HepG2 (cell line): ENCODE data around the gene HMGCR. TPM values are rescaled to one million over a fixed set of nuclear protein-coding genes. Genes with fewer than 3 reads are reported as not detected.
A peak's percentile ranks its signal among the peaks of the same experiment; 100 is the strongest.

Source experiments
- CEBPB ChIP-seq: IDR thresholded peaks from 2 replicates; pipeline ENCODE4 v1.6.1; 2011; ENCODE audit warnings: low read depth, low read length, improper control_type of control experiment, borderline replicate concordance
- CHD4 ChIP-seq: fragments of 200-600 bp; sonication (generic); IDR thresholded peaks from 2 replicates; pipeline ENCODE4 v1.7.0; 2017; ENCODE audit warnings: mild to moderate bottlenecking, low read length, borderline replicate concordance
- FOSL2 ChIP-seq: sonication (generic); formaldehyde crosslinking; IDR thresholded peaks from 2 replicates; pipeline ENCODE4 v1.4.0; 2020; ENCODE audit warnings: missing genetic modification reagents
- HNF4A ChIP-seq: sonication (generic); formaldehyde crosslinking; IDR thresholded peaks from 2 replicates; pipeline ENCODE4 v1.4.0; 2020; ENCODE audit warnings: missing genetic modification reagents
- IRF2 ChIP-seq: IDR thresholded peaks from 2 replicates; pipeline ENCODE4 v1.6.1; 2018; ENCODE audit warnings: missing genetic modification reagents, missing compliant biosample characterization
- KLF6 ChIP-seq: IDR thresholded peaks from 2 replicates; pipeline ENCODE4 v1.8.0; 2016; ENCODE audit warnings: missing biosample characterization, missing genetic modification reagents
- MED13 ChIP-seq: sonication (generic); formaldehyde crosslinking; IDR thresholded peaks from 2 replicates; pipeline ENCODE4 v1.5.0; 2020; ENCODE audit warnings: missing genetic modification reagents
- NCOA2 ChIP-seq: sonication (generic); formaldehyde crosslinking; IDR thresholded peaks from 2 replicates; pipeline ENCODE4 v1.8.0; 2022; ENCODE audit warnings: inconsistent platforms
- ONECUT2 ChIP-seq: sonication (generic); formaldehyde crosslinking; IDR thresholded peaks from 2 replicates; pipeline ENCODE4 v1.4.0; 2020; ENCODE audit warnings: missing genetic modification reagents
- PHF5A ChIP-seq: IDR thresholded peaks from one replicate; pipeline ENCODE4 v1.6.1; 2018; ENCODE audit warnings: low read depth, missing genetic modification reagents; ENCODE audit not compliant: unreplicated experiment
- POGZ ChIP-seq: sonication (generic); formaldehyde crosslinking; IDR thresholded peaks from 2 replicates; pipeline ENCODE4 v1.4.0; 2020; ENCODE audit warnings: mild to moderate bottlenecking, missing genetic modification reagents
- RAD21 ChIP-seq: fragments of 450-650 bp; formaldehyde crosslinking; IDR thresholded peaks from 2 replicates; pipeline ENCODE4 v1.5.0; 2020; ENCODE audit warnings: mild to moderate bottlenecking
- RARA ChIP-seq: IDR thresholded peaks from 2 replicates; pipeline ENCODE4 v1.6.1; 2016; ENCODE audit warnings: missing genetic modification reagents, missing compliant biosample characterization
- RFXAP ChIP-seq: sonication (generic); formaldehyde crosslinking; IDR thresholded peaks from 2 replicates; pipeline ENCODE4 v1.4.0; 2020; ENCODE audit warnings: missing genetic modification reagents, borderline replicate concordance
- SOX13 ChIP-seq, 3 experiments: fragments of 450-650 bp in 1 of 3; sonication (generic) in 1 of 3; formaldehyde crosslinking in 1 of 3; IDR thresholded peaks in 2 of 3; conservative IDR thresholded peaks in 1 of 3; 2 replicates each; pipeline versions ENCODE4 v1.5.0 to v1.6.1; 2016 to 2020; ENCODE audit warnings: antibody characterized with exemption in 1 of 3, mild to moderate bottlenecking in 1 of 3, missing compliant biosample characterization in 1 of 3, missing genetic modification reagents in 1 of 3, moderate library complexity in 1 of 3
- TFDP2 ChIP-seq: sonication (generic); formaldehyde crosslinking; IDR thresholded peaks from 2 replicates; pipeline ENCODE4 v1.4.0; 2020; ENCODE audit warnings: missing genetic modification reagents
- YY1 ChIP-seq: IDR thresholded peaks from 2 replicates; pipeline ENCODE4 v1.6.1; 2011; ENCODE audit warnings: low read length, low read depth, moderate library complexity, mild to moderate bottlenecking; ENCODE audit not compliant: insufficient read depth, insufficient replicate concordance
- ZNF292 ChIP-seq: sonication (generic); formaldehyde crosslinking; IDR thresholded peaks from 2 replicates; pipeline ENCODE4 v1.8.1; 2022; ENCODE audit warnings: mild to moderate bottlenecking, low read depth, missing genetic modification reagents, borderline replicate concordance
- ZNF335 ChIP-seq: sonication (generic); formaldehyde crosslinking; IDR thresholded peaks from 2 replicates; pipeline ENCODE4 v1.4.0; 2020; ENCODE audit warnings: missing genetic modification reagents
- ZNF569 ChIP-seq: sonication (generic); formaldehyde crosslinking; IDR thresholded peaks from 2 replicates; pipeline ENCODE4 v1.5.0; 2020; ENCODE audit warnings: mild to moderate bottlenecking, missing genetic modification reagents, moderate library complexity, borderline replicate concordance
- ZNF572 ChIP-seq: sonication (generic); formaldehyde crosslinking; IDR thresholded peaks from 2 replicates; pipeline ENCODE4 v1.5.1; 2020; ENCODE audit warnings: mild to moderate bottlenecking, missing genetic modification reagents
- polyA plus RNA-seq, 8 experiments: library from polyadenylated mRNA; depleted of rRNA in 3 of 8; stranded (reverse) in 7 of 8; unstranded in 1 of 8; fragments of >200 nt; fragmentation: Illumina TruSeq in 4 of 8; extraction: Trizol in 4 of 8; gene quantifications; 2 replicates each; pipeline versions ENCODE4 v1.2.1 to v1.2.3, GENCODE V29; 2011 to 2016; ENCODE audit warnings: low read depth in 4 of 8, missing spikeins in 1 of 8, mixed read lengths in 1 of 8; ENCODE audit not compliant: insufficient read depth in 1 of 8
- total RNA-seq, 5 experiments: library from RNA; depleted of rRNA; stranded (reverse); fragments of >200 nt; fragmentation: Illumina TruSeq; extraction: Trizol; gene quantifications; 2 replicates each; pipeline ENCODE4 v1.2.3, GENCODE V29; 2016; ENCODE audit warnings: low read depth in 1 of 5
- TF ChIP-seq, protein P1 (sequence below): sonication (generic); formaldehyde crosslinking; conservative IDR thresholded peaks from 2 replicates; pipeline ENCODE4 v1.4.0; 2020; ENCODE audit warnings: mild to moderate bottlenecking, missing genetic modification reagents, moderate library complexity
- TF ChIP-seq, protein P2 (sequence below): IDR thresholded peaks from 2 replicates; pipeline ENCODE4 v1.6.1; 2016; ENCODE audit warnings: mild to moderate bottlenecking
- TF ChIP-seq, protein P3 (sequence below): sonication (generic); formaldehyde crosslinking; IDR thresholded peaks from 2 replicates; pipeline ENCODE4 v1.5.1; 2020; ENCODE audit warnings: missing genetic modification reagents, mild to moderate bottlenecking, borderline replicate concordance

Gene HMGCR
- total and polyA plus RNA-seq, 2 of the 13 experiments (the other 11 are each of a cell fraction or from before 2014, with no cell fraction given), result 43.0 to 144 TPM

GRCh38 chr5:75374394-75374814, 37.4 kb downstream of the HMGCR start (continued):
- TF ChIP-seq TFDP2 (CRISPR knock-in tag) (peak; percentile 65), YY1 (no peak), KLF6 (CRISPR knock-in tag) (peak; percentile 22; the same call in 1 of the 2 replicates), ZNF572 (no peak), HNF4A (CRISPR knock-in tag) (peak; percentile 60), ZNF569 (CRISPR knock-in tag) (no peak), NCOA2 (CRISPR knock-in tag) (peak; percentile 85), PHF5A (CRISPR knock-in tag) (no peak), IRF2 (CRISPR knock-in tag) (peak; percentile 53; the same call in 1 of the 2 replicates), POGZ (CRISPR knock-in tag) (peak; percentile 51; the same call in 1 of the 2 replicates), ZNF335 (CRISPR knock-in tag) (no peak), FOSL2 (peak; percentile 76), ZNF292 (CRISPR knock-in tag) (peak; percentile 32; the same call in 1 of the 2 replicates), MED13 (no peak), RFXAP (CRISPR knock-in tag) (0 out of 2 replicates have a peak, but pooled peaks have one; percentile 43), CEBPB (peak; percentile 92), RARA (CRISPR knock-in tag) (peak; percentile 77), SOX13 (IDR thresholded peaks at IDR 0.05) (peak; percentile 96), SOX13 (CRISPR knock-in tag; conservative IDR thresholded peaks at IDR 0.05 in 1 of 2, IDR thresholded peaks at IDR 0.05 in 1 of 2) (peak in 1 of 2 experiments; percentile 98; a peak in 2 of 4 replicates), ONECUT2 (CRISPR knock-in tag) (peak; percentile 95), CHD4 (no peak), RAD21 (CRISPR knock-in tag) (no peak)
- TF ChIP-seq, protein P1, sequence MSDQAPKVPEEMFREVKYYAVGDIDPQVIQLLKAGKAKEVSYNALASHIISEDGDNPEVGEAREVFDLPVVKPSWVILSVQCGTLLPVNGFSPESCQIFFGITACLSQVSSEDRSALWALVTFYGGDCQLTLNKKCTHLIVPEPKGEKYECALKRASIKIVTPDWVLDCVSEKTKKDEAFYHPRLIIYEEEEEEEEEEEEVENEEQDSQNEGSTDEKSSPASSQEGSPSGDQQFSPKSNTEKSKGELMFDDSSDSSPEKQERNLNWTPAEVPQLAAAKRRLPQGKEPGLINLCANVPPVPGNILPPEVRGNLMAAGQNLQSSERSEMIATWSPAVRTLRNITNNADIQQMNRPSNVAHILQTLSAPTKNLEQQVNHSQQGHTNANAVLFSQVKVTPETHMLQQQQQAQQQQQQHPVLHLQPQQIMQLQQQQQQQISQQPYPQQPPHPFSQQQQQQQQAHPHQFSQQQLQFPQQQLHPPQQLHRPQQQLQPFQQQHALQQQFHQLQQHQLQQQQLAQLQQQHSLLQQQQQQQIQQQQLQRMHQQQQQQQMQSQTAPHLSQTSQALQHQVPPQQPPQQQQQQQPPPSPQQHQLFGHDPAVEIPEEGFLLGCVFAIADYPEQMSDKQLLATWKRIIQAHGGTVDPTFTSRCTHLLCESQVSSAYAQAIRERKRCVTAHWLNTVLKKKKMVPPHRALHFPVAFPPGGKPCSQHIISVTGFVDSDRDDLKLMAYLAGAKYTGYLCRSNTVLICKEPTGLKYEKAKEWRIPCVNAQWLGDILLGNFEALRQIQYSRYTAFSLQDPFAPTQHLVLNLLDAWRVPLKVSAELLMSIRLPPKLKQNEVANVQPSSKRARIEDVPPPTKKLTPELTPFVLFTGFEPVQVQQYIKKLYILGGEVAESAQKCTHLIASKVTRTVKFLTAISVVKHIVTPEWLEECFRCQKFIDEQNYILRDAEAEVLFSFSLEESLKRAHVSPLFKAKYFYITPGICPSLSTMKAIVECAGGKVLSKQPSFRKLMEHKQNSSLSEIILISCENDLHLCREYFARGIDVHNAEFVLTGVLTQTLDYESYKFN, result peak; percentile 57
- TF ChIP-seq, protein P2, sequence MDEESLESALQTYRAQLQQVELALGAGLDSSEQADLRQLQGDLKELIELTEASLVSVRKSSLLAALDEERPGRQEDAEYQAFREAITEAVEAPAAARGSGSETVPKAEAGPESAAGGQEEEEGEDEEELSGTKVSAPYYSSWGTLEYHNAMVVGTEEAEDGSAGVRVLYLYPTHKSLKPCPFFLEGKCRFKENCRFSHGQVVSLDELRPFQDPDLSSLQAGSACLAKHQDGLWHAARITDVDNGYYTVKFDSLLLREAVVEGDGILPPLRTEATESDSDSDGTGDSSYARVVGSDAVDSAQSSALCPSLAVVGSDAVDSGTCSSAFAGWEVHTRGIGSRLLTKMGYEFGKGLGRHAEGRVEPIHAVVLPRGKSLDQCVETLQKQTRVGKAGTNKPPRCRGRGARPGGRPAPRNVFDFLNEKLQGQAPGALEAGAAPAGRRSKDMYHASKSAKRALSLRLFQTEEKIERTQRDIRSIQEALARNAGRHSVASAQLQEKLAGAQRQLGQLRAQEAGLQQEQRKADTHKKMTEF, result peak; percentile 64
- TF ChIP-seq, protein P3, sequence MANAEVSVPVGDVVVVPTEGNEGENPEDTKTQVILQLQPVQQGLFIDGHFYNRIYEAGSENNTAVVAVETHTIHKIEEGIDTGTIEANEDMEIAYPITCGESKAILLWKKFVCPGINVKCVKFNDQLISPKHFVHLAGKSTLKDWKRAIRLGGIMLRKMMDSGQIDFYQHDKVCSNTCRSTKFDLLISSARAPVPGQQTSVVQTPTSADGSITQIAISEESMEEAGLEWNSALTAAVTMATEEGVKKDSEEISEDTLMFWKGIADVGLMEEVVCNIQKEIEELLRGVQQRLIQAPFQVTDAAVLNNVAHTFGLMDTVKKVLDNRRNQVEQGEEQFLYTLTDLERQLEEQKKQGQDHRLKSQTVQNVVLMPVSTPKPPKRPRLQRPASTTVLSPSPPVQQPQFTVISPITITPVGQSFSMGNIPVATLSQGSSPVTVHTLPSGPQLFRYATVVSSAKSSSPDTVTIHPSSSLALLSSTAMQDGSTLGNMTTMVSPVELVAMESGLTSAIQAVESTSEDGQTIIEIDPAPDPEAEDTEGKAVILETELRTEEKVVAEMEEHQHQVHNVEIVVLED, result peak; percentile 36; the same call in 1 of the 2 replicates
